Astrocyte of the spinal cord (primary cell): ENCODE measurements around the gene ZNF487.

ENCODE experiments used
- DNase-seq: peaks from one replicate; pipeline ENCODE4 v3.0.0; 2011; ENCODE audit warnings: low read depth, low spot score
- H3K4me3 ChIP-seq: 2 replicates; pipeline ENCODE4 v1.5.1; 2011; ENCODE audit warnings: low read depth, mild to moderate bottlenecking, low read length, moderate library complexity
- CTCF ChIP-seq: IDR thresholded peaks from 2 replicates; pipeline ENCODE4 v1.5.1; 2012; ENCODE audit warnings: low read depth, mild to moderate bottlenecking, low read length, inconsistent platforms
- in situ Hi-C: cut with HindIII; loops from 2 replicates; pipeline ENCODE4 v1.10.0; 2017; ENCODE audit warnings: low sequenced_read_pairs

Gene ZNF487

GRCh38 chr10:43409385-43410109, 27.4 kb upstream of the ZNF487 start:
- peak overlapping the region; percentile 61 for H3K4me3 ChIP-seq
- TF ChIP-seq CTCF, result no peak
- in situ Hi-C loops, result no loop called here
- no peak for DNase-seq

GRCh38 chr10:43410345-43410744, 26.6 kb upstream of the ZNF487 start:
- DNase-seq, result no peak
- in situ Hi-C loops, result no loop called here
- no peak overlapping the region for H3K4me3 ChIP-seq
- no peak for TF ChIP-seq CTCF

DNA sequence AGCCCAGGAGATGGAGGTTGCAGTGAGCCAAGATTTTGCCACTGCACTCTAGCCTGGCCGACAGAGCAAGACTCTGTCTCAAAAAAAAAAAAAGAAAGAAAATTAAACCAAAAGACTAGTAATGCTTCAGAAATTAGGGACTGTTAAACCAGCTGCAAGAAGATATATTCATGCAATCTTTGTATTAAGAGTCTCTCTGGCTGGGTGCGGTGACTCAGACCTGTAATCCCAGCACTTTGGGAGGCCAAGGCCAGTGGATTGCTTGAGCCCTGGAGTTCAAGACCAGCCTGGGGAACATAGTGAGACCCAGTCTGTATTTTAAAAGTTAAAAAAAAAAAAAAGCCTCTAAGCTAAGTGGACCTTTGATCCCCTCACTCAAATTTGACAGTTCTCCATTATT, 25.4 kb upstream of the ZNF487 start:
- in situ Hi-C loops, result no loop called here
- TF ChIP-seq CTCF, result no peak
- DNase-seq, result no peak
- no peak overlapping the region for H3K4me3 ChIP-seq

DNA sequence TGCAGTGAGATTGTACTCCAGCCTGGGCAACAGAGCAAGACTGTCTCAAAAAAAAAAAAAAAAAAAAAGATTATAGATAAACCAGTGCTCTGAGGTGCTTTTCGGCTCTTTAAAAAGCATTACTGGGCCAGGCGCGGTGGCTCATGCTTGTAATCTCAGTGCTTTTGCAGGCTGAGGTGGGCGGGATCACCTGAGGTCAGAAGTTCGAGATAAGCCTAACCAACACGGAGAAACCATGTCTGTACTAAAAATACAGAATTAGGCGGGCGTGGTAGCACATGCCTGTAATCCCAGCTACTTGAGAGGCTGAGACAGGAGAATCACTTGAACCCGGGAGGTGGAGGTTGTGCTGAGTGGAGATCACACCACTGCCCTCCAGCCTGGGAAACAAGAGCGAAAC, 21.4 kb upstream of the ZNF487 start:
- no peak for DNase-seq
- no peak for TF ChIP-seq CTCF
- in situ Hi-C loops, result no loop called here
- no peak overlapping the region for H3K4me3 ChIP-seq

DNA sequence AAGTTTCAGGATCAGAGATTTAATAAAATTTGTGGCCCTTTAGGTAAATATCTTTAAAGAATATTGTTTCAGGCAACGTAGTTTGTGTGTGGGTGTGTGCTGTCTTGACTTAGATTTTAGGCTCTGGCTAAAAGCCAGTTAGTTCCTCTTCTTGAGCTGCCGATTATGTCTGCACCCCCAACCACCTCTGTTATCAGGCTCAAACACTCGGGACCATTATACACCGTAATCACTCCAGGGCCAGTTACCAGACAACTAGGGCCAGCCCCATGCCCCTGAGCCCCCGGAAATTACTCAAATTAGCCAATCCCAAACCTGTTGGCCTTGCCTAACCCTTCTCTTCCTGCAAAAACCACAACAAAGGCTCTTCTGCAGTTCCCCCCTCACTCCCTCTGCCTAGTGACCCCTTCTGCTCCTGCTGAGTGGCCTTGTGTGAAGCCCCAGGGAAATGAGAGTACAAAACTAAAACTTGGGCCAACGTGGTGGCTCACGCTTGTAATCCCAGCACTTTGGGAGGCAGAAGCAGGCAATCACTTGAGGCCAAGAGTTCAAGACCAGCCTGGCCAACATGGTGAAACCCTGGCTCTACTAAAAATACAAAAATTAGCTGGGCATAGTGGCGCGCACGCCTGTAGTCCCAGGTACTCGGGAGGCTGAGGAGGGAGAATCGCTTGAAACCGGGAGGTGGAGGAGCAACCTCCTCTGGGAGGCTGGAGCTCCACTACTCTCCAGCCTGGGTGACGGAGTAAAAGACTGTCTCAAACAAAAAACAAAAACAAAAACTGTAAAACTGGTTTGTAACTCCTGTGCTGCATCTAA, 18.8 kb upstream of the ZNF487 start:
- H3K4me3 ChIP-seq, result no peak overlapping the region
- TF ChIP-seq CTCF, result no peak
- no peak for DNase-seq
- in situ Hi-C loops, result no loop called here

GRCh38 chr10:43419997-43420368, 16.9 kb upstream of the ZNF487 start:
- no peak for DNase-seq

More at GRCh38 chr10:43419997-43420368, 16.9 kb upstream of the ZNF487 start:
- TF ChIP-seq CTCF, result no peak
- in situ Hi-C loops, result no loop called here
- peak overlapping the region; percentile 27 for H3K4me3 ChIP-seq
